RWPE2 (cell line): Measurements from ENCODE around the gene WT1.

Source experiments
- ATAC-seq: fragments of 200-7000 bp; cut with Tn5 transposase; 3 replicates; pipeline ENCODE4 v1.9.1; 2021; ENCODE audit warnings: low read depth
- DNase-seq: peaks from one replicate; pipeline ENCODE4 v3.0.0-alpha.2; 2020; ENCODE audit warnings: low spot score
- H3K27ac ChIP-seq: fragments of 450-650 bp; 2 replicates; pipeline ENCODE4 v1.5.1; 2017; ENCODE audit warnings: mild to moderate bottlenecking; ENCODE audit not compliant: poor library complexity, severe bottlenecking
- H3K27me3 ChIP-seq: fragments of 250-450 bp; sonication (Bioruptor Pico); 2 replicates; pipeline ENCODE4 v1.5.1; 2021; ENCODE audit warnings: mild to moderate bottlenecking, moderate library complexity; ENCODE audit not compliant: insufficient read depth, poor library complexity, severe bottlenecking
- H3K36me3 ChIP-seq: fragments of 250-450 bp; sonication (Bioruptor Pico); 2 replicates; pipeline ENCODE4 v1.5.1; 2020; ENCODE audit warnings: low read depth, mild to moderate bottlenecking, moderate library complexity
- H3K4me1 ChIP-seq: fragments of 250-450 bp; sonication (Bioruptor Pico); 2 replicates; pipeline ENCODE4 v1.5.1; 2021; ENCODE audit warnings: mild to moderate bottlenecking, moderate library complexity; ENCODE audit not compliant: insufficient read depth, poor library complexity, severe bottlenecking
- H3K4me3 ChIP-seq: fragments of 250-450 bp; sonication (Bioruptor Pico); 2 replicates; pipeline ENCODE4 v1.5.1; 2021; ENCODE audit warnings: mild to moderate bottlenecking, moderate library complexity; ENCODE audit not compliant: severe bottlenecking
- H3K9me3 ChIP-seq: fragments of 250-450 bp; sonication (Bioruptor Pico); 2 replicates; pipeline ENCODE4 v1.5.1; 2021; ENCODE audit warnings: mild to moderate bottlenecking, moderate library complexity; ENCODE audit not compliant: severe bottlenecking
- CTCF ChIP-seq: fragments of 450-650 bp; IDR thresholded peaks from one replicate; pipeline ENCODE4 v1.5.1; 2017; ENCODE audit warnings: mild to moderate bottlenecking, moderate library complexity; ENCODE audit not compliant: poor library complexity, severe bottlenecking

The WT1 gene

DNA sequence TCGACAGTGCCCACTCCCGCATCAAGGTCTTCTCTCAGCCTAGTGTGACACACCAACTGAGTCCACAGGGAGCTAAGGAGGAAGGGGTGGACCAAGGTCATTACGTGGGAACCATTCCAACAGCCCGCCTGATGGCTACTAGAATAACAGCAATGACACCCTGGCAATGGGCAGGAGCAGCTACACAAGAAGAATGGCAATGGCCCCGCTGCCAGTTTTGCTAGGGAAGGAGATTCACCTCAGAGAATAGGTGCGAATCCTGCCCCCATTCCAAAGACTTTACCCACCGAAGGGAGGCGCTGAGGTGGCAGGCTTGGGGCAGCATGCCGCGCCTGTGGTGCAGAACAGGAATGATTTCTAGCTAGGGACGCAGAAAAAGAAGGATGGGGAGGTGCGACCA is 9.1 kb downstream of the WT1 start:
- Histone ChIP-seq H3K4me3 (no peak overlapping the region), H3K27me3 (peaks cover 92% of the 10 kb centered on the region)

DNA sequence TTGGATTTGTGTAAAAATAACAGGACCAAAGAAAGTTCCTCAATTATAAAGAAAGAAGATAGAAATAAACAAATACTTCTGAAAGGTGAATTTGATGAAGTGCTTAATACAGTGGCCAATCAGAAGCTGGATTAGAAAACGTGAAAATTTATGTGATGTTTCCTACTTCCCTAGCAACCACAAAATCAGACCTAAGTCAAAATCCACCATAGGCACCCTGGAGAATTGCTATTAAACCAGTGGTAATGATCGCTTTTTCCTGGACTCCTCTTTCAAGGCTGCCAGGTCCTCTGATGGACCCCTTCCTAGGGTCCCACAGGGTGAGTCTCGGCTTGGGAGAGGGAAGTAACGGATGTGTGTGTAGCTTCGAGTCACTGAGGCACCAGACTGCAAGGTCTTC is 9.6 kb downstream of the WT1 start:
- H3K4me3 ChIP-seq: no peak overlapping the region
- no peaks in the 10 kb centered on the region for H3K9me3 ChIP-seq
- ATAC-seq (no peak), DNase-seq (no peak)
- H3K27ac ChIP-seq: no peak overlapping the region
- TF ChIP-seq CTCF: no peak
- H3K27me3 ChIP-seq: peaks cover 90% of the 10 kb centered on the region
- no peaks in the 10 kb centered on the region for H3K4me1 ChIP-seq
- H3K36me3 ChIP-seq: no peaks in the 10 kb centered on the region

More for the DNA sequence above, 9.1 kb downstream of the WT1 start:
- no peak for ATAC-seq
- Histone ChIP-seq H3K4me1 (no peaks in the 10 kb centered on the region), H3K36me3 (no peaks in the 10 kb centered on the region), H3K9me3 (no peaks in the 10 kb centered on the region), H3K27ac (no peak overlapping the region)
- no peak for DNase-seq
- TF ChIP-seq CTCF: no peak

DNA sequence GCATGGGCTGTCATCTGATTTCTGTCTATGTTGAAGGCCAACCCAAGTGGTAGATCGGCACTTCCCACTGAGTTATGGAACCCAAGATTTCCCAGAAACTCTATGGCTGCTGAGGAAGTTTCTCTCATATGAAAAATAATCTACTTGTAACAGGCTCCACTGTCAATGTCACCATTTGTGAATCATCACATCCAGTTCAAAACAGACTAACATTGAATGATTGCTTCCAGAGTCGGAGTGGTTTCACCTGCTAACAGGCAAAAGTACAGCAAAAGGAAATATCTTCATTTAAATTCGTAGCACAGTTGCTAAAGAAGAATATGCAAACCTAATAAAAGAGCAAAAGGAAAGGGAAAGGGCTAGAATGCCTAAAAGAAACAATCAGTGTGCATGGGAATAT is 12.8 kb downstream of the WT1 start:
- Histone ChIP-seq H3K27me3 (peaks cover 76% of the 10 kb centered on the region), H3K4me1 (no peaks in the 10 kb centered on the region), H3K27ac (no peak overlapping the region), H3K4me3 (no peak overlapping the region), H3K36me3 (no peaks in the 10 kb centered on the region), H3K9me3 (no peaks in the 10 kb centered on the region)
- DNase-seq (no peak), ATAC-seq (no peak)
- no peak for TF ChIP-seq CTCF

GRCh38 chr11:32421992-32422391 is 13.3 kb downstream of the WT1 start:
- Histone ChIP-seq H3K27me3 (peaks cover 71% of the 10 kb centered on the region), H3K4me1 (no peaks in the 10 kb centered on the region), H3K27ac (no peak overlapping the region), H3K36me3 (no peaks in the 10 kb centered on the region), H3K9me3 (no peaks in the 10 kb centered on the region), H3K4me3 (no peak overlapping the region)
- no peak for TF ChIP-seq CTCF
- DNase-seq (no peak), ATAC-seq (no peak)

DNA sequence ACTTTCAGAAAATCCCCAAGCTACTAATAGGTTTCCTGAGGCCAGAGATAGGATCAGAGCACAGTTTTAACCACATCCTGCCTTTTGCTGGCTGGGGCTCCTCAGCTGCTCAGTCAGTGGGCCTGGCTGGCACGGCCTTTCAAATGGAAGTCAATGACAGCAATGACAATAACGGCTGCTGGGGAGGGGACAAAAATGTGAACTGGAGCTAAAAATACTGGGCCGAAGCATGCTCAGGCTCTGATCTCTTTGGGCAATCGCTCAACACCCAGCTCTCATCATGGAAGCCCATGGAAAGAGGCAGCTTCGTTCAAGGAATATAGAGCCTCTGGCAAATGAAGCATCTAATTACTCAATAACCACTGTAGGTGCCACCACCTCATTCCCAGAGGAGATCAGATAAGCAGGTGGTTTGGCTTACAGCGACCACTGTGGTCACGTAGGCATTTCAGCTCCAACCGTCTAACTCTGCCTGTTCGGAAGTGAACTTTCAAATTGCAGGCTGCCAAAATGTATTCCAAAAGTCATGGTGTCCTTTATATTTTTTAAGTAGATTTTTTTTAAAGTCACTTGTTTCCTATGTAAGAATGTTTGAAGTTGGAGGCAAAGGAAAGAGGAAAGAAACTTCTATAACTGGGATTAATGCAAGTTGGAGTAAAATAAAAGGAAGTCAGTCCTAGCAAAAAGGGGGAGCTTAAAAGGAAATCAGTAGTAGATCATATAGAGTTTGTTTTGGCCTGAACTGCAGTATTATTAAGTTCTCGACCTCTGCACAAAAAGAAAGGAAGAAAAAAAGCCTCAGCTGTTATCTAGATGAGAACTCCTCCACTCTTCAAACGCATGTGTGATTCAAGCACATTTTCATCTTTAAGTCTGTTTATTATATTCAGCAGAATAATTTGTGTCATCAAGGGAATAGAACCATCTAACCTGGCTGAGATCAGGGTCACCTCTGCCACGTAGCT is 14.1 kb downstream of the WT1 start:
- TF ChIP-seq CTCF: no peak
- Histone ChIP-seq H3K27me3 (peaks cover 65% of the 10 kb centered on the region), H3K36me3 (no peaks in the 10 kb centered on the region), H3K4me3 (no peak overlapping the region), H3K27ac (no peak overlapping the region), H3K4me1 (no peaks in the 10 kb centered on the region), H3K9me3 (no peaks in the 10 kb centered on the region)
- peak; percentile 31; the same call in 1 of the 3 replicates for ATAC-seq
- no peak for DNase-seq
